ENCODE measurements around the gene TMEM234. TPM values are rescaled to one million over a fixed set of nuclear protein-coding genes. Genes with fewer than 3 reads are reported as not detected.

Gene TMEM234
- polyA plus RNA-seq, 2 of the 4 experiments (the other 2 are of a cell fraction) = 8.4 to 12.1 TPM

DNA sequence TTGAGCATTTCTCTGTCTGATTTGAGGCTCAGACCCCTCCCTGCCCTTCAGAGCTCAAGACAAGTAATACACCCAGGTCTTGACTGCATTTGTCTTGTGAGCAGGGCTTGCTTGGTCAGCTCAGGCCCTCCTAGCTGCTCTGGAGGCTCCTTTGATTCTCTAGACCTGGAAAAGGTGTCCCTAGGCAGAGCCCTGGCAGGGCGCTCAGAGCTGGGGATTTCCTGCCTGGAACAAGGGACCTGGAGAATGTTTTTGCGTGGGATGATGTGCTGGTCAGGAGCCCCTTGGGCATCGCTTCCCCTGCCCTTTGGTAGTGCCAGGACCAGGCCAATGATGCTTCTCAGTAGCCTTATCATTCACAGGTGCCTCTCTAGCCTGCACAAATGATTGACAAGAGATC is 26.6 kb downstream of the TMEM234 start:
- ChIA-PET POLR2A (interaction anchor here (0.7 kb wide), 1 partner anchor 16 kb away, joined by 3 read pairs; the partner anchor contains the start of gene TXLNA), CTCF (interaction anchor here (1.6 kb wide), 1 partner anchor 20 kb away, joined by 7 read pairs; no protein-coding TSS in a partner anchor)
- DNase-seq (ENCODE audit: low read depth in 1 of 2, low spot score in 1 of 2) = no peak
- H3K4me3 ChIP-seq = no peak overlapping the region
- no peaks in the 10 kb centered on the region for H3K9me3 ChIP-seq
- FAIRE-seq = no peak
- 89% methylated on average over 3 of the region's 3 CpGs for WGBS (ENCODE audit: missing lambda C conversion rate)
- TF ChIP-seq HDAC2 (IDR thresholded peaks at IDR 0.05) (no peak), FOXS1 (CRISPR knock-in tag; IDR thresholded peaks at IDR 0.05) (no peak), ZFP36 (IDR thresholded peaks at IDR 0.05; ENCODE audit: borderline replicate concordance, partially characterized antibody) (no peak), HOXB13 (CRISPR knock-in tag; IDR thresholded peaks at IDR 0.05; ENCODE audit: low read depth) (no peak), CBX8 (IDR thresholded peaks at IDR 0.05) (no peak), EP300 (IDR thresholded peaks at IDR 0.05) (no peak), HEYL (CRISPR knock-in tag; IDR thresholded peaks at IDR 0.05) (no peak), ESRRA (IDR thresholded peaks at IDR 0.05; ENCODE audit: borderline replicate concordance, low read length) (no peak)
- ATAC-seq = no peak
- H3K4me1 ChIP-seq = 0 out of 3 replicates have a peak, but pooled peaks cover 5% of the 10 kb centered on the region
- H3K27ac ChIP-seq = no peak overlapping the region
- H3K4me2 ChIP-seq = no peak overlapping the region

GRCh38 chr1:32194984-32195383 is 27.2 kb downstream of the TMEM234 start:
- ATAC-seq (no peak), DNase-seq (ENCODE audit: low read depth in 1 of 2, low spot score in 1 of 2) (no peak), FAIRE-seq (no peak)
- H3K4me2 ChIP-seq = no peak overlapping the region
- 100% methylated on average over 2 of the region's 6 CpGs for WGBS (ENCODE audit: missing lambda C conversion rate)
- H3K9me3 ChIP-seq = no peaks in the 10 kb centered on the region
- ChIA-PET POLR2A (interaction anchor here (0.7 kb wide), 1 partner anchor 16 kb away, joined by 3 read pairs; the partner anchor contains the start of gene TXLNA), CTCF (interaction anchor here (1.6 kb wide), 1 partner anchor 20 kb away, joined by 7 read pairs; no protein-coding TSS in a partner anchor)
- H3K4me1 ChIP-seq = 0 out of 3 replicates have a peak, but pooled peaks cover 4% of the 10 kb centered on the region
- H3K4me3 ChIP-seq = no peak overlapping the region
- TF ChIP-seq TFCP2L1 (CRISPR knock-in tag; IDR thresholded peaks at IDR 0.05) (no peak), POLR2A (IDR thresholded peaks at IDR 0.05; ENCODE audit: low read length) (no peak), CBX8 (IDR thresholded peaks at IDR 0.05) (no peak), KDM1A (IDR thresholded peaks at IDR 0.05; ENCODE audit: low read depth) (no peak), RCOR1 (IDR thresholded peaks at IDR 0.05; ENCODE audit: low read depth, low read length) (no peak), SMC3 (IDR thresholded peaks at IDR 0.05) (no peak), CEBPB (IDR thresholded peaks at IDR 0.05) (no peak), NFE2L2 (conservative IDR thresholded peaks at IDR 0.05; ENCODE audit: low read length) (no peak)
- TF ChIP-seq, protein P1, sequence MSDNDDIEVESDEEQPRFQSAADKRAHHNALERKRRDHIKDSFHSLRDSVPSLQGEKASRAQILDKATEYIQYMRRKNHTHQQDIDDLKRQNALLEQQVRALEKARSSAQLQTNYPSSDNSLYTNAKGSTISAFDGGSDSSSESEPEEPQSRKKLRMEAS (IDR thresholded peaks at IDR 0.05) = no peak
- no peak overlapping the region for H3K27ac ChIP-seq

- CTCF ChIA-PET = interaction anchor here (0.5 to 1.1 kb wide), 4 partner anchors 9 to 277 kb away, joined by 3 to 5 read pairs (median 3); no protein-coding TSS in a partner anchor
- no peaks in the 10 kb centered on the region for H3K9me3 ChIP-seq
- no peak overlapping the region for H3K27ac ChIP-seq
- WGBS (ENCODE audit: missing lambda C conversion rate) = 98% methylated on average over 8 of the region's 8 CpGs
- TF ChIP-seq, protein P1 (IDR thresholded peaks at IDR 0.05) = no peak
- TF ChIP-seq JUN (IDR thresholded peaks at IDR 0.05) (no peak), HOXB5 (CRISPR knock-in tag; IDR thresholded peaks at IDR 0.05) (no peak), FOSL2 (IDR thresholded peaks at IDR 0.05) (no peak), FOSL2 (CRISPR knock-in tag; IDR thresholded peaks at IDR 0.05) (no peak)
- H3K4me3 ChIP-seq = no peak overlapping the region
- no peak for FAIRE-seq
- no peak for DNase-seq (ENCODE audit: low read depth in 1 of 2, low spot score in 1 of 2)
- no peak for ATAC-seq
- no peaks in the 10 kb centered on the region for H3K4me1 ChIP-seq
- H3K4me2 ChIP-seq = no peak overlapping the region
- POLR2A ChIA-PET = interaction anchor here (0.5 to 2.2 kb wide), 2 partner anchors 13 to 278 kb away, joined by 5 to 8 read pairs; partner anchors contain the start of gene TXLNA
Observed at GRCh38 chr1:32192220-32192948, 29.8 kb downstream of the TMEM234 start.

DNA sequence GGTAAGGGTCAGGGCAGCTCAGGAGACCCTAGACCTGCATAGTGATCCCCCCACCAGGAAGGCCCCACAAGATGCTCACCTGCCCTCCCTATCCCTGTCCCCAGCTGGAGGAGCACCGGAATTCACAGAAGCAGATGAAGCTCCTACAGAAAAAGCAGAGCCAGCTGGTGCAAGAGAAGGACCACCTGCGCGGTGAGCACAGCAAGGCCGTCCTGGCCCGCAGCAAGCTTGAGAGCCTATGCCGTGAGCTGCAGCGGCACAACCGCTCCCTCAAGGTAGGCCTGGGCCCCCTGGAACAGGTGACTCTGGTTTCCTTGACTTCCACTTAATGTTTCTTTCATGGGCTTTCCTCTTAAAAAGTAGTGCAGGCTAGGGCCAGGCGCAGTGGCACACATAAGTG is 34.3 kb downstream of the TMEM234 start:
- CTCF ChIA-PET = interaction anchor here (2.6 kb wide), 1 partner anchor 13 kb away, joined by 7 read pairs; the partner anchor contains the start of gene CCDC28B
- ATAC-seq (no peak), DNase-seq (ENCODE audit: low read depth in 1 of 2, low spot score in 1 of 2) (no peak), FAIRE-seq (no peak)
- Histone ChIP-seq H3K4me2 (no peak overlapping the region), H3K4me1 (0 out of 3 replicates have a peak, but pooled peaks cover 7% of the 10 kb centered on the region), H3K9me3 (no peaks in the 10 kb centered on the region), H3K27ac (no peak overlapping the region), H3K4me3 (no peak overlapping the region)
- POLR2A ChIA-PET = no interaction called here
- TF ChIP-seq HOXB5 (CRISPR knock-in tag; IDR thresholded peaks at IDR 0.05) (no peak), ZNF302 (CRISPR knock-in tag; IDR thresholded peaks at IDR 0.05) (no peak), USF2 (IDR thresholded peaks at IDR 0.05) (no peak), CHD4 (IDR thresholded peaks at IDR 0.05; ENCODE audit: borderline replicate concordance) (no peak), PHF8 (IDR thresholded peaks at IDR 0.05; ENCODE audit: borderline replicate concordance, low read depth) (no peak), SMC3 (IDR thresholded peaks at IDR 0.05) (no peak)
- WGBS (ENCODE audit: missing lambda C conversion rate) = 99% methylated on average over 9 of the region's 9 CpGs

Data from A549 (cell line).